ENCODE measurements around the gene SDK2.

- TF ChIP-seq CTCF (IDR thresholded peaks at IDR 0.05; ENCODE audit: insufficient read depth, low read length) (no peak), GABPA (IDR thresholded peaks at IDR 0.05; ENCODE audit: low read depth) (no peak), POLR2AphosphoS5 (IDR thresholded peaks at IDR 0.05; ENCODE audit: low read depth) (no peak)
Observed at GRCh38 chr17:73497721-73498120, 146.5 kb downstream of the SDK2 start.
